ENCODE data around the gene ATF7IP. TPM values are rescaled to one million over a fixed set of nuclear protein-coding genes. Genes with fewer than 3 reads are reported as not detected.

Gene ATF7IP
- total RNA-seq, 6 donors from 2014 or later, result 20.5 to 65.5 (median 55.9) TPM

GRCh38 chr12:14537088-14537487 lies 171.6 kb downstream of the ATF7IP start:
- Histone ChIP-seq H3K27me3 (no peaks in the 10 kb centered on the region), H3K4me1 (no peaks in the 10 kb centered on the region), H3K4me3 (no peak overlapping the region), H3K36me3 (peaks cover 0 to 5% (median 2%) of the 10 kb centered on the region in 4 donors), H3K9me3 (no peaks in the 10 kb centered on the region), H3K27ac (no peak overlapping the region)
- ATAC-seq (ENCODE audit: low FRiP score in 2 of 2), result no peak
- WGBS, 2 donors, result 77 to 84% methylated on average over 5 of the region's 5 CpGs
- DNase-seq, result no peak
- TF ChIP-seq POLR2AphosphoS5 (IDR thresholded peaks at IDR 0.05) (no peak), CTCF (IDR thresholded peaks at IDR 0.05) (no peak), POLR2A (IDR thresholded peaks at IDR 0.05) (no peak), EP300 (IDR thresholded peaks at IDR 0.05) (no peak)

DNA sequence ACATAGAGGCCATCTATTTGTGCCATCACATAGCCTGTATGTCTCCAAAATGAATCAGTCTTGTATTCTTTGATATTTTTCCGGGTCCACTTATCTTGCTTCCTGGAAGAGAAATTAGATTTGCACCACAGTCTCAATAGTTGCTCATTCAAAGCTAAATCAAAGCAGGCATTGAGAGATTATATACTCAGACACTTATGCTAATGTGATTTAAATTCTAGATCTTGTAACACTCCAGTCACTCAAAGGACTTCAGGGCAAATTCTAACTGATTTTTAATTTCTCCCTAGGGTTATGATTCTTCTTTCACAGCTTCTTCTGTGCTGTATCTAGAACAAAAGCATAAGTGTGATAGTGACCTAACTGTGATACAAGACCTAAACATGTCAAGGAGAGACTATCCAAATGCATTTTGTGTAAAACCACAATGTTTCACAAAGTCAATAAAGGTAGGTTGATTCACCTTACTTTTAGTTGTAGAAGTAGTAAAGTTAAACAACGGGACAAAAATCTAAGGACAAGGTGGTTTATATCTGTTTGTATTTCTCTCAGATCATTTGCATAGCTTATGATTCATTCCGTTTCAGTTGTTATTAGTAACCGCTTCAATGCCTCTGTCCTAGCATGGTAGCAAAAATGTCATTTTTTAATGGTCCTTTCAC lies 175.4 kb downstream of the ATF7IP start:
- H3K27ac ChIP-seq, result no peak overlapping the region
- peaks cover 0 to 3% (median 0%) of the 10 kb centered on the region in 4 donors for H3K36me3 ChIP-seq
- H3K9me3 ChIP-seq, result no peaks in the 10 kb centered on the region
- no peak for DNase-seq
- no peak overlapping the region for H3K4me3 ChIP-seq
- no peaks in the 10 kb centered on the region for H3K27me3 ChIP-seq
- WGBS, 2 donors, result 85 to 88% methylated on average over 4 of the region's 4 CpGs
- no peak for ATAC-seq (ENCODE audit: low FRiP score in 2 of 2)
- no peaks in the 10 kb centered on the region for H3K4me1 ChIP-seq
- TF ChIP-seq EP300 (IDR thresholded peaks at IDR 0.05), result no peak
- no peak for TF ChIP-seq POLR2A (IDR thresholded peaks at IDR 0.05)
- no peak for TF ChIP-seq CTCF (IDR thresholded peaks at IDR 0.05)
- no peak for TF ChIP-seq POLR2AphosphoS5 (IDR thresholded peaks at IDR 0.05)

DNA sequence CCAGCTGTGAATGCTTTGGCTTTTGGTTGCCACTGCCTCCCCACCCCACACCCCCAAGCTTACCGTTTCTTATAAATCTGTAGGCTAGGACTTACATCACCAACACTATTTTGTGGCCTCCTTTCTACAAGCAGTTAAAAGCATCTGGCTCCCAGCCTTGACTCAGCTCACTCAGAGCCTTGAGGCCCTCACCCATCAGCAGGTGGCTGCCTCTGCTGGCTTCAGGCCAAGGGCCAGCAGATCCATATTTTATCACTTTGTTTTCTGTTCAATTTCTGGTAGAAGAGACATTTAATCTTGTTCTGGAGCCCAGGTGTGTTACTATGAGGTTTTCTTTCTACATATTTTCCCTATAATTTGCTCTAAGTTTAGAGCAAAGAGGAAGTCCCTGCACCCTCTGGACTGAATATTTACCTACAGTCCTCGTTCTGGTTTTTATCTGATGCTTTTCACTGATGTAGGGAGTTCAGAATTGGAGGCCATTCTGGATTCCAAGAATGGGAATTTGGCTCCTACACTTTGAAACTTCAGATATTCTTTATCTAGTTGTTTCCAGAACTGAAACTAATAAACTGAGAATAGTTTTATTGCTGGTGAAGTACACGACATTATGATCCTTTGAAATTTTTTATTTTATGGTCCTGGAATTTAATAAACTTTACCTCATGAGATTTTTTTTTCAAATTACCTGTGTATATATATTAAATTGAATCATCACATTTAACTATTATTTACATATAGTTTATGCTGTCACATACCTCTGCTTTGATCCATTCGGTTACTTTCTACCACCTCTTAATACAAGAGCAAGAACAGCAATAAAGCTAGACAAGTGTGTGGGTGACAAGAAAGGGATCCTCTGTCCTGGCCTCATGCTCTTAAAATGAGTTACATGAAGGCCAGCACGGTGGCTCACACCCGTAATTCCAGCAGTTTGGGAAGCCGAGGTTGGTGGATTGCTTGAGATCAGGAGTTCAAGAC lies 180.0 kb downstream of the ATF7IP start:
- H3K27me3 ChIP-seq, result no peaks in the 10 kb centered on the region
- no peaks in the 10 kb centered on the region for H3K36me3 ChIP-seq
- H3K4me1 ChIP-seq, result no peaks in the 10 kb centered on the region
- H3K9me3 ChIP-seq, result no peaks in the 10 kb centered on the region
- ATAC-seq (ENCODE audit: low FRiP score in 2 of 2) (no peak), DNase-seq (no peak)
- no peak overlapping the region for H3K4me3 ChIP-seq
- WGBS, 2 donors, result 89 to 90% methylated on average over 7 of the region's 7 CpGs
- TF ChIP-seq POLR2AphosphoS5 (IDR thresholded peaks at IDR 0.05), result no peak
- TF ChIP-seq POLR2A (IDR thresholded peaks at IDR 0.05), result no peak
- TF ChIP-seq CTCF (IDR thresholded peaks at IDR 0.05), result no peak
- TF ChIP-seq EP300 (IDR thresholded peaks at IDR 0.05), result no peak
- no peak overlapping the region for H3K27ac ChIP-seq

GRCh38 chr12:14547571-14547970 lies 182.1 kb downstream of the ATF7IP start:
- H3K4me1 ChIP-seq, result no peaks in the 10 kb centered on the region
- DNase-seq (no peak), ATAC-seq (ENCODE audit: low FRiP score in 2 of 2) (no peak)
- no peak overlapping the region for H3K4me3 ChIP-seq
- no peaks in the 10 kb centered on the region for H3K36me3 ChIP-seq
- 95 to 99% methylated on average over 4 of the region's 4 CpGs for WGBS, 2 donors
- H3K9me3 ChIP-seq, result no peaks in the 10 kb centered on the region
- no peaks in the 10 kb centered on the region for H3K27me3 ChIP-seq
- no peak overlapping the region for H3K27ac ChIP-seq
- TF ChIP-seq CTCF (IDR thresholded peaks at IDR 0.05), result no peak
- no peak for TF ChIP-seq POLR2A (IDR thresholded peaks at IDR 0.05)
- TF ChIP-seq POLR2AphosphoS5 (IDR thresholded peaks at IDR 0.05), result no peak
- TF ChIP-seq EP300 (IDR thresholded peaks at IDR 0.05), result no peak

Measured in upper lobe of left lung (tissue), 6 donors.